Left renal cortex interstitium (tissue), 4 donors: ENCODE results near the gene EFNA1. TPM values are rescaled to one million over a fixed set of nuclear protein-coding genes. Genes with fewer than 3 reads are reported as not detected.
"Not testable (repeated sequence)": the region's sequence is repeated elsewhere in the genome, so short reads cannot be mapped to it uniquely, and the experiment has no call there.

ENCODE experiments used
- DNase-seq, 4 donors: peaks; one replicate each; pipeline ENCODE4 v3.0.0-alpha.2; 2013; ENCODE audit warnings: low read depth in 4 of 4, low spot score in 2 of 4, missing footprints in 1 of 4
- polyA plus RNA-seq, 4 donors: library from polyadenylated mRNA; unstranded; fragments of 120-200 nt; gene quantifications; one replicate each; pipeline ENCODE4 v1.2.1, GENCODE V29; 2013; ENCODE audit not compliant: insufficient read length in 4 of 4

Gene EFNA1
- polyA plus RNA-seq, 4 donors = 58.7 to 76.2 (median 70.8) TPM

DNA sequence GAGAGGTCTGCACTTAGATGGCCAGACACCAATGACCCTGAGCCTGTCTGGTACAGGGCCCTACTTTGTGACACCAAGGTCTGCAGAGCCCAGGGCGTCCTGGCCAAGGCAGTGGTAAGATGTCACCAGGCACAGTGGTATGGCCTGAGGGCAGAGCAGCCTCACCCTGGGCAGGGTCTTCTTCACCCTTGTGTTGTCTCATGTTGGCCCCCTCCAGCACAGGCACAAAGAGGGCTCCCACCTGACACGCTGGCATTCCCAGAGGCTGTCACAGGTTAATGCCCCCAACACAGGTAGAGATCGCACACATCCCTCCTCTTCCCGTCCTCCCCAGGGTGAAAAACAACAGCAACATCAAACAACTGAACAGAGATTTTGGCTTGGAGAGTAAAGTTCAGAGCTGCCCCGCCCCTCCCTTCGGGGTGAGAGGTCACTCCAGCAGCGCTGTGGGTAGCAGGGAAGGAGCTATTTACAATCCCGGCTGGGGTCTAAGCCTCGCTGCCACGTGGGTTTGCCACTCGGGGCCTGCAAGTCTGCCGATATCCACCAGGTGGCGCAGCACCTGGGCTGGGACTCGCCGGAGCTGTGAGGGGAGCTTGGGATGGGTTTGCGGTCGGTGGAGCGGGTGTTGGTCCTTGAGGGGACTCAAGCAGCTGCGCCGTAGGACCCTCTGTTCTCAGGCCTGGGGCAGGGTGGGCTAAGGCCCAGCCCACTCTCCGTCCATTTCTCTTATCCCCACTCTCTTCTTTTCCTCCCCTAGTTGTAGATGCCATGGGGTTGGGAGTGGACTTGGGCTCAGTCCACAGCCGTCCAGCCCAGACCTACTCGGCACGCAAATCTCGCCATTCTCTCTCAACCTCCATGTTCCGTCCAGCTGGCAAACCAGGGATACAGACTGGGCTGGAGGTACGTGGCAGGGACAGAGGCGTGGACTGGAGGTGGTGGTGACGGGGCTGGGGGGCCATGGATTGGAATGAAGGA lies 36.3 kb upstream of the EFNA1 start:
- no peak for DNase-seq

DNA sequence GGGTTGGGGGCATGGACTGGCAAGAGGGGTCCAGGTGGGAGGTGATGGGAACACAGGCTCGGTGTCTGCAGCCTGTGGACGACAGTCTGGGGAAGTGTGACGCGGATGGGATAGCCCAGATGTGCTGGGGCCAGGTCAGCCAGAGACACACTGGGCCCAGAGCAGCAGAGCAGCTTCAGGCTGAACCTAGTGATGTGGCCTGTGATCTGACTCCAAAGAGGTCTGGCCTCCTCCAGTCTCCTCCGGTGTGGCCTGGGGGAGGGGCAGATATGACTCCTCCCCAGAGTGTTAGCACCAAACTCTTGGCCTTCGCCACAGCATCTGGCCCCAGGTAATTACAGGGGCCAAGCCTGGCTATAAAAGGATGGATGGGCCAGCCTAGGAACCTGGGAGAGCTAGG lies 35.5 kb upstream of the EFNA1 start:
- no peak for DNase-seq

DNA sequence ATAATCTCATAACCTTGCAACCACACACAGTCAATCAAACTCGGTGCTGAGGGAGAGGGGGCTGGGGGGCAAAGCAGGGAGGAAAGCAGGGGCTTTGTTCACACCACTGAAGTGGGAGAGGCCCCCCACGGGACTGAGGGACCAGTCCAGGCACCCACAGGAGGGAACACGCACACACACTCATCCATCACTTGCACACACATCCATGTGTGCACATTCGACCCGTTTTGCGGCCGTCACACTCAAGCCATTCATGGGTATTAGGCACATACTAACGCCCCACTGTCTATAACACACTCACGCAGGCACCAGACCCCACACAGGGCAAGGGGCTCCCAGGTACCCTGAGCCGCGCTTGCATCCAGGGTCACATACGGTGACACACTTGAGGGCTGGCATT lies 35.0 kb upstream of the EFNA1 start:
- no peak for DNase-seq

DNA sequence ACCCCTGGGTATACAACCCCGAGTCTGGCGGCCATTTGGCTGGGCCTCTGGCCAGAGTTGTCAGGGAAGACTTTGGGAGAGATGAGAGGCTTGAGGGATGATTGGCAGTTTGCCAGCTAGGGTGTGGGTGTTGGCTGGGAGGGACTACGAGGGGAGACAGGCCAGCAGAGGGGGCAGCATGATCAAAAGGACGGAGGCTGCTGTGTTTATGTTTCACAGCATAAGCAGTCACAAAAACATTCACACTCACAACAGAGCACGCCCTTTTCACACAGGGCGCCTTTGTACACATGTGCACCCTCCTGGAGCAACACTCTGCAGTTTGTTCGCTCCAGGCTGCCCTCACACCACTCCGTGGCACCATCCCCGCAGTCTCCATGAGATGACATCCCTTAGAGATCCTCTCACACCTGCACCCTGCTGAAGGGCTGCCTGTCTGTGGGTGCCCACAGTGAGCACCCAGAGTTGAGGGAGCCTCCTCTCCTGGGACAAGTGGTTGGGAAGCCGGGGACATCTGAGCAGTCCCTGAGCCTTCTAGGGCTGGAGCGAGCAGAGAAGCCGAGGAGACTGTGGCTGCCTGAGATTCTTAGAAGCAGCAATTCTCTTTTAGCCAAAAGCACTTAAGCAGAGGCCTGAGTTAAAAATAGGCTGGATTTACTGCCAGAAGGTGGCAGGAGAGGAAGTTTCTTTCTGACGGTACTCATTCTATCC lies 33.6 kb upstream of the EFNA1 start:
- DNase-seq = no peak

DNA sequence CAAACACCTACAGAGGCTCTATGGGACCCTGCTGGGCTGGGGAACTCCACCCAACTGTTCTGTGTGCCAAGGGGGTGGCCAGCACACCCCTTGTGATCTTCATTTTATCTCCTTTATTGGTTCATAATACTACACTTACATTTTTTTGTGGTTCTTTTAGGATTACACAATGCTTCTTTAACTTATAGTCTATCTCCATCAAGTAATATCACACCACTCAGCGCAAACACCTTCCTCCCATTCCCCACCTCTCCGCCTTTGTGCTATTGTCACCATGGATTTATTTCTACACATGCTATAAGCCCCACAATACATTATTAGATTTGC lies 33.1 kb upstream of the EFNA1 start:
- no peak for DNase-seq

DNA sequence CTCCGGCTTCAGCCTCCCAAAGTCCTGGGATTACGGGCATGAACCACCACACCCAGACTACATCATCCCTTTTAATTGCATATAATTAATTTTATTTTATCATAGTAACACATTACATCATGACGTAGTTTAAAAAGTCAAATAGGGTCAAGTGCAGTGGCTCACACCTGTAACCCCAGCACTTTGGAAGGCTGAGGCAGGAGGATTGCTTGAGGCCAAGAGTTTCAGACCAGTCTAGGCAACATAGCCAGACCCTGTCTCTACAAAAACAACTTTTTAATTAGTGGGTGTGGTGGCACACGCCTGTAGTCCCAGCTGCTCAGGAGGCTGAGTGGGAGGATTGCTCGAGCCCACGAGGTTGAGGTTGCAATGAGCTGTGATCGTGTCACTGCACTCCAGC lies 28.3 kb upstream of the EFNA1 start:
- no peak for DNase-seq

DNA sequence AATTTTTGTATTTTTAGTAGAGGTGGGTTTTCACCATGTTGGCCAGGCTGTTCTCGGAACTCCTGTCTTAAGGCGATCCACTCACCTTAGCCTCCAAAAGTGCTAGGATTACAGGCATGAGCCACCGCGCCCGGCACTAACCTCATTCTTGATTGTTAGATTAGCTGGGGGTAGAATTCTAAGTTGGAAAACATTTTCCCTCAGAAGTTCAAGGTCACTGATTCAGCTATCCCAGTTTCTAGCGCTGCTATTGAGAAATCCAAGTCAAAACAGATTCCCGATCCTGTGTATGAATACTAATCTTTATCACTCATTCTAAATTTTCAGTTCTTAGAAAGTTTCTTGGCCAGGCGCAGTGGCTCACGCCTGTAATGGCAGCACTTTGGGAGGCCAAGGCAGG lies 24.4 kb upstream of the EFNA1 start:
- DNase-seq = no peak

DNA sequence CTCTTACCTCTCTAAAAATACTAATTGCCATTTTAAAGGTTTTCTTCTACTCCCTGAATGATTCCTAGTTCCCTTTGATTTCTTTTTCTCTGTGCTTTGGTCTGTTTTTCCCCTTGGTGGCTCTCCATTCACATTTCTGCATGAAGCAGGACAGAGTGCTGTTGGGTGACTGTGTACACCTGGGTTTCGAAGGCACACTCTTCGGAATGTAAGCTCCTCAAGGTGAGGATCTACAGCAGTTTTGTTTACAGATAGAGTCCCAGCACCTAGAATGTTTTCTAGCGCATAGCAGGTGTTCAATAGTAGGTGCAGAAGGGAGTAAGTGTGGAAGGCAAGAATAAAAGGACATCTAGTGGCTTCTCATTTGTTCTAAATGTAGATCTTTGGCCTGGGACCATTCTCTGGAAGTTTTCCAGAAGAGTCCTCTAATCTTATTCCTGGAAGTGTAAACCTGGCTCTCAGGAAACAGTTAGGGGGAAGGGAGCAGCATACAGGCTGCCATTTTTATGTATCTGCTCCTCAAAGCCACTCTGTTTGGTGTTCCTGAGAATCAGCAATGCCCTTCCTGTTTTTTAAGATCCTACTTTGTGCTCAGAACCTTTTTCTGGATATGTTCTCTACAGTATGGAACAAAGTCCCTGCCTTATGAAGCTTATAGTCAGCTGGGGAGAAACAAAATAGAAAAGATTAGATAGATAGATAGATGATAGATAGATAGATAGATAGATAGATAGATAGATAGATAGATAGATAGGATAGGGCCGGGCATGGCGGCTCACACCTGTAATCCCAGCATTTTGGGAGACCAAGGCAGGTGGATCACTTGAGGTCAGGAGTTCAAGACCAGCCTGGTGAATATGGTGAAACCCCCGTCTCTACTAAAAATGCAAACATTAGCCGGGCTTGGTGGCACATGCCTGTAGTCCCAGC lies 22.8 kb upstream of the EFNA1 start:
- no peak for DNase-seq

DNA sequence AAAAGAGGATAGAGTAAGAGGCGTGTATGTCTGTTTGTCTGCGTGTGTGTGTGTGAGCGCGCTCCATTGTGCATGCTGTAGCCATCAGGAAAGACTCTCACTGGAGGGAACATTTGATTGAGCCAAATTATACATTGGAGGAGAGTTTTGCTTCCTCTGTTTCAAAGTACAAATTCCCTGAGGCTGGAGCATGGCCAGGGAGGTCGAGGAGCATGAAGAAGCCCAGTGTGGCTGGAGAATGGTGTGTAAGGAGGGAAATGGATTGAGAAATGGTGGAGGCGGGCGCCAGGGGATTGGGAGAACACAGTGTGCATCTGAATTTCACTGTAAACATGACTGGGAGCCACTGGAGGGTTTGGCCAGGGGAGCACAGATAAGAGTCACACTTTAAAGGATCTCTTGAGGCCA lies 22.1 kb upstream of the EFNA1 start:
- no peak for DNase-seq

DNA sequence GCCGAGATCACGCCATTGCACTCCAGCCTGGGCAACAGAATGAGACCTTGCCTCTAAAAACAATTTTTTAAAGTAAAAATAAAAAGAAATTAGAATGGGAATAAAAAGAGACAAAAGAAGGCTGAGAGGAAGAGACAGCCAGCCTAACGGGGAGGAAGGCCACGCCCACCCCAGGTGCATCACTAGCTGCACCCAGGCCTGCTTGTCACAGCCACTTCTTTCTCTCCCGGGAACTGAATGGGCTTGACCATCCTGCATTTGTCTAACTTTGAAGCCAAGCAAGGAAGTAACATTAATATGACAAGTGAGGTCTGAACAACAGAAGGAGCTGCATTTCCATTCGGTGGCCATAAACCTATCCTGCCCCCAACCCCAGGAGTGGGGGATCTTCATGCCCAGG lies 20.8 kb upstream of the EFNA1 start:
- DNase-seq = no peak

DNA sequence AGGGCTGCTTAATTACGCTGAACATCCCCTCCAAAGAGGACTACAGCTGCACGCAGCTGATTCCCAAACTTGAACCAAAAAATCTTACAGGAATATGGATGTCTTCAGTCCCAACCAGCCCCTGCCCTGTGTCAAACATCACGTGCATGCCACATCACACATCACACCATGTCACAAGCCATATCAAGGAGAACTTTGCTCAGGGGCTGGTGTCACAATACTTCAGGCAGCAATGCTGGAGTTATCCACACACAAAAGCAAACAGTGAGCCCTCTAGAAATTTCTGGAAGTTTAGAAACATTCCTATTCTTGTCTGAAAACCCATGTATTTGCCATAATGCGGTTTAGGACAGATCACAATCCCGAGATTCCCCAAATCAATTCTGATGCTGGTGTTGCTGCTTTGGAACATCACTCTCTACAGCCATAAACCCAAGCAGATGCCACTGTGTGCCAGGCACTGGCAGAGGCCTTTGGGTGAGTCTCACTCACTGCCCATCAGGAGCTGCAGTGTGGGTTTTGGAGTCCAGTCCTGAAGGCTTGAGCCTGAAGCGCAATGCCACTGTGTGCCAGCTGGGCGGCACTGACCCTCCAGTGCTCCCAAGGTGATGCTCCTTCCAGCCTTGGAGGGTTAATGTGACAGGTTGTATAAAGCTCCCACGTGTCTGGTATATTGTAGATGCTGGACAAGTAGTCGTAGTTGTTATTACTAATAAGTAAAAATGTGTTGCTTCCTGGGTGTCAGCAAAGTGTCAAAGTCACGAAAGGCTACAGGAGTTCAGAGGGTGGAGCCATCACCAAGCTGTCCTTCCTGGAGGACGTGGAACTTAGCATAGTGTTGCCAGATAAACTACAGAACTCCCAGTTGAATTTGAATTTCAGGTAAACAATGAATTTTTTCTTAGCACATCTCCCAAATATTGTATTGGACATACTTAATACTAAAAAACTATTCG lies 20.1 kb upstream of the EFNA1 start:
- DNase-seq = no peak

DNA sequence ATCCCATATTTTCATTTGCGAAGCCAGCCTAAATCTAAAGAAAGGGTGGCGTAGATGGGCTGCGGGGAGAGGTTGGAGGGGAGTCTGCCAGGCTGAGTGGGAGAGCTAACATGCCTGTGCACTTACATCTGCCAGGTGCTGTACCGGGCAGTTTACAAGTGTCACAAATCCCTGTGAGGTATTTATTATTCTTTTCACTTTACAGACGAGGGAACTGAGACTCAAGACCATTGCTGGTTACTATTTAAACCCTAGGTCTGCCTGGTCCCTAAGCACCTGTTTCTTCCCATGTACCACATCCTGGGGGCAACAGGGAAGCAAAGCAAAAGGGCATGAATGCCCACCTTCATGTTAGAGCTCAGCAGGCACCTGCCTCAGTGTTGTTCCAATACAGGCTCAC lies 19.4 kb upstream of the EFNA1 start:
- DNase-seq = no peak

DNA sequence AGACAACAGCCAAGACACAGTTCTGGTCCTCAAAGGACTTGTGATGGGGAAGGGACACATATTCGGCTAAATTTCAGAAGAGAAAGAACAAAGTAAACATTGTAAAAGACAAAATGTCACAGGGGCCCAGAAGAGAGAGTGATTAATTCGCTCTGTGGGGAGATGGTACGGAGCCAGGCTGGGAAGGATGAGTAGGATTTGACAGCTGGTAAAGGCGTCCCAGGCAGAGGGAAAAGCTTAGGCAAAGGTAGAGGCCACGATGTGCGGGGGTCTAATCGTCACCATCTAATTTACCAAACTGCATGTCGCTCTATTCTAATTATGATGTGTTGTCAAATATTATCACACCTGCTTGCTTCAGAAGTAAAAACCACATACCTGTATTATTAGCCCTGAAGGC lies 17.3 kb upstream of the EFNA1 start:
- DNase-seq = no peak

DNA sequence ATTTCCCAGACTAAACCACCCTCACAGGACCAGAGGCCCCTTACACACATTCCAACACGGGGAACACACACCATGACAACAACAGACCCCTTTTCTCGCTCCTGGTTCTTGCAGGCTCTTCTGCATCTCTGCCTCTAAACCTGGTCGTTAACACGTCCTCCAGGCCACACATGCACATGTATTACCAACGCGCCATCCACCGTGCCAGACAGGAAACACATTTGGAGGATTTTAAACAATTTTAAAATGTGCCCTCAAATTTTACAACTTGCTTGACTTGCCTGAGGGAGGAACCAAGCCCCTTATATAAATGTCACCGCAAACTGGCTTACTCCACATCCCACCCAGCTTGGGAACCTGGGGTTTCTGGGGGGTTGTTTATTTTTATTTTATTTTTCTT lies 16.9 kb upstream of the EFNA1 start:
- no peak for DNase-seq

DNA sequence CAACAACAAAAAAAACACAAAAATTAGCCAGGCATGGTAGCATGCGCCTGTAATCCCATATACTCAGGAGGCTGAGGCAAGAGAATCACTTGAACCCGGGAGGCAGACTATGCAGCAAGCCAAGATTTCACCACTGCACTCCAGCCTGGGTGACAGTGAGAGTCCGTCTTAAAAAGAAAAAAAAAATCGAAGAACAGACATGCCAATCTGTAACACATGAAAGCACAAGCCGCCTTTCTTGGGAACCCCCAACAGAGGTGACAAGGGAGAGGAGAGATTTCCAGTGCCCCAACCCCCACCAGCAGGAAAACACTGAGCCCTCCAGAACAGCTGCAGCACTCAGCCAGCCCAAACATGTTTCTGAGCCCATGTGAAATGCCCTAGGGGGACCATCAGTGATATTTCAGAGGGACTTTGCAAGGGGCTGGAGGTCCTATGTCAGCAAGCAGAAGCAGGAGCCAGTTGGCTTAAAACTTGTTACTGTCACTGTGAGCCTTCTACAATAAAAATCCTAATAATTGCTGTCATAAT lies 14.2 kb upstream of the EFNA1 start:
- DNase-seq = no peak

DNA sequence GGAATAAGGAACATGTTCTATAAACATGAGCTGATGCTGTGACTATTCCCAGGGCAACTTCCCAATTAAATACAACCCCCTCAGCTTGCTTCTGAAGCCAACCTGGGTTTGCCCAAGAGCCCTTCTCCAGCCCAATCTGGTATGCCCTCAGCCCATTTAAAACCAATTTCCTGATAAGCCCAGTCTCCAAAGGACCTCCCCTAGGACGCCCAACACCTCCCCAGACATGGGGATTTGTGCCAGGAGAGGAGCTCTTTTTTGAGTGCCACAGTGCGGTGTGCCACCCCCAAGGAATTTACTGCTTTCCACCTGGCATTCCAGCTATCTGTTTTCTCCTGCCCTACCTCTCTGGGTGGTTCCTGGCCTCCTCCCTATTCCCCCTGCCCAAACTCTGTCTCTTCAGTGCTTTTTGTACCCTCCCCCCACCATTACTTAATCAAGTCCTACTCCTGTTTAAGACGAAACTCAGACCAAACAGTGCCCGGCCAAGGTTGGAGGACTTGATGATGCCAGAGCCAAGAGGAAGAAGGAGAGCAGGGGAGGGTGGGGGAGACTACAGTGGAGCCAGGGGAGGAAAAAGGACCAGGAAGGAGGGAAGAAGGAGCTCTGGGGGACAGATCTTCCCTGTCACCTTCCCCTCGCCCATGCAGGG lies 11.4 kb upstream of the EFNA1 start:
- no peak for DNase-seq

DNA sequence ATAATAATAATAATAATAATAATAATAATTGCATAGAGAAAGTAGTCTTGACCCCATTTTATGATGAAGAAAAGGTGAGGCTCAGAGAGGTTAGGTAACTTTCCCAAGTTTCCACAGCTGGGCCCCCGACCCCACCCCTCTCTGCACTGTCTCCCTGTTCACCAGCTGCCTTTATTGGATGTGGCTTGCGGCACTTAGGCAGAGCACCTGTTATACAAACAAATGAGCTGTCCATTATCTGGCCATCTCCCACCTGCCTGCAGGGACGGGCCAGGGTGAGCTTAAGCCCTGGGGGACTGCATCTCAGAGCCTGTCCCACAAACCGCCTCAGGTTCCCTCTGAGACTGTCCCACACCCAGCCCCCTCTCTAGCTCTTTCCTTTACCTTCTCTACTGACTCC lies 10.1 kb upstream of the EFNA1 start:
- no peak for DNase-seq

DNA sequence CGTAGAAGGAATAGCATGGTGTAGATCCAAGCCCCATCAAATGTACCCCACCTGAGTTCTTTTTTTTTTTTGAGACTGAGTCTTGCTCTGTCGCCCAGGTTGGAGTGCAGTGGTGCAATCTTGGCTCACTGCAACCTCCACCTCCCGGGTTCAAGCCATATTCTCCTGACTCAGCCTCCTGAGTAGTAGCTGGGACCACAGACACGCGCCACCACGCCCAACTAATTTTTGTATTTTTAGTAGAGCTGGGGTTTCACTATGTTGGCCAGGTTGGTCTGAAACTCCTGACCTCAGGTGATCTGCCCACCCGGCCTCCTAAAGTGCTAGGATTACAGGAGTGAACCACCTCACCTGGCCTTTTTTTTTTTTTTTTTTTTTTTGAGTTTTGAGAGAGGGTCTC lies 9.6 kb upstream of the EFNA1 start:
- not testable (repeated sequence) for DNase-seq

DNA sequence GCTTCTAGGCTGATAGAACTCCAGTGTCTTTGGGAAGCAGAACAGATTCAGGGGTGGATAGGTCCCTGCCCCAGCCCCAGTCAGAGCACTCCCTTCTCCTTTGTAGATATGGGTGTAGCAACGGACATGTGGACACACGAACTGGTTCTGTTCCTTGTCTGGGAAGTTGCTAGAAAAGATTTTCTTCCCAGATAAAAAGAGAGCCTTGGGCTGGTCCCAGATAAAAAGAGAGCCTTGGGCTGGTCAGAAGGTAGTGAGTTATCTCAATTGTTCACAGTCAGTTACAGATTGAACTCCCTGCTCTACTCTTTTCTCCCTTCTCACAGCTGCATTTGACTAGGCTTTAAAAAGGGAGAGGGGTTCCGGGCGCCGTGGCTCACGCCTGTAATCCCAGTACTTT lies 7.4 kb upstream of the EFNA1 start:
- DNase-seq = no peak
